ENCODE results near the gene PTH1R. TPM values are rescaled to one million over a fixed set of nuclear protein-coding genes. Genes with fewer than 3 reads are reported as not detected.

PTH1R gene
- total RNA-seq, 1 donor from 2014 or later = 13.0 TPM

DNA sequence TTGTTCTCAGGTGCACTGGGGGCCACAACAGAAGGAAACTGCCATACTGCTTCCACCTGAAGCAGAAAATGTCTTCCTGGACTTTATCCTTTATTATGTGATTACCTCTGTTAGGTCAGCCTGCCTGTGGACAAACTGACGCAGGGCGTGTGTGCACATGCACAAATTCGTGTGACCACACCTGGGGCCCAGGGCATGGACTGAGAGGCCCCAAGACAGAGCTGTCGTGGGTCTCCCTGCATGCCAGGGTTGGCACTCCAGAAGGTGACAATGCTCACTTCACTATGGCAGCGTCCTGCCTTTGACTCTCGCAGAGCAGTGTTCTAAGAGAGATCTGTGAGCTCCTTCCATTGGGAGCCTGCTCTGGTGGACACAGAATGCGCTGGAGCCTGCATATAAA, 64.6 kb downstream of the PTH1R start:
- TF ChIP-seq POLR2A (IDR thresholded peaks at IDR 0.05) = no peak
- TF ChIP-seq POLR2AphosphoS5 (IDR thresholded peaks at IDR 0.05; ENCODE audit: insufficient read depth in 1 of 2, low read depth in 1 of 2) = no peak
- TF ChIP-seq CTCF (IDR thresholded peaks at IDR 0.05) = no peak
- no peak for DNase-seq (ENCODE audit: extremely low spot score in 2 of 2)
- peaks cover 55% of the 10 kb centered on the region for H3K4me1 ChIP-seq
- H3K4me3 ChIP-seq = no peak overlapping the region
- H3K27me3 ChIP-seq = no peaks in the 10 kb centered on the region
- no peak overlapping the region for H3K27ac ChIP-seq
- intact Hi-C loops (cut with DNase I) = no loop called here
- no peaks in the 10 kb centered on the region for H3K9me3 ChIP-seq
- H3K36me3 ChIP-seq = peaks cover 0 to 28% of the 10 kb centered on the region in 2 donors

DNA sequence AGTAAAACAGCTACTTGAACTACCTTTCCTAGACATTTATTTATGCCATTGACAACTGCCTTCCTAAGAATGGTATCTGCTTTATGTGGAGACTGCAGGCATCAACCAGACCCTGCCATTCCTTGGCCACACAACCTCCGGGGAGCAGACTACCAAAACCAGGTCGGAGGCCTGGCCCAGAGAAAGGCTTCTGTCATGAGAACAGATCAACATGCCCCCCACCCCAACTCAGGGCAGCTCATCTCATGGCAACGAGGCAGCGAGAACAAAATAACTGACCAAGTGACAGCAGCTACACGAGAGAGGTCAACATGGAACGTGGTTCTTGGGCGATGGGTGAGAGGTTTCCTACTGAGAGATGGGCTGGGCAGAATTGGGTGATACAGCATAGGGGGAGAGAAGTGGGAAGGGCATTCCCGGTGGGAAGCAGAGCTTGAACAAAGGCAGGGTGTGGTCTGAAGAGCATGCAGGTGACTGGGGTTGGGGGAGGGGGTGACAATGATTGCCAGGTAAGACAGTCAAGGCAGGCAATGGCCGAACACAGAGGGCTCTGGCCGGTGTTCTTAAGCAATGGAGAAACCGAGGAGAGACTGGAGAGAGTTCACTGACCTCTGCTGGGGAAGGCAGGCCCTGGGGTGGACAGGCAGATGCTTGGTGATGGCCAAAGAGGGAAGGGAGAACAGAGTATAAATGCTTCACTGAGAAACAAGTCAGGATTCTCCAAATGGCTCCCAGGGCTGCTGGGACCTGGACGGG, 65.1 kb downstream of the PTH1R start:
- peaks cover 0 to 24% of the 10 kb centered on the region in 2 donors for H3K36me3 ChIP-seq
- H3K4me1 ChIP-seq = peaks cover 58% of the 10 kb centered on the region
- intact Hi-C loops (cut with DNase I) = no loop called here
- H3K27ac ChIP-seq = peak overlapping the region; percentile 29
- H3K27me3 ChIP-seq = no peaks in the 10 kb centered on the region
- H3K4me3 ChIP-seq = no peak overlapping the region
- no peaks in the 10 kb centered on the region for H3K9me3 ChIP-seq
- TF ChIP-seq POLR2A (IDR thresholded peaks at IDR 0.05) = no peak
- TF ChIP-seq POLR2AphosphoS5 (IDR thresholded peaks at IDR 0.05; ENCODE audit: insufficient read depth in 1 of 2, low read depth in 1 of 2) = no peak
- TF ChIP-seq CTCF (IDR thresholded peaks at IDR 0.05) = no peak
- DNase-seq (ENCODE audit: extremely low spot score in 2 of 2) = no peak

GRCh38 chr3:46943237-46944187, 66.0 kb downstream of the PTH1R start:
- Histone ChIP-seq H3K36me3 (peaks cover 0 to 24% of the 10 kb centered on the region in 2 donors), H3K27ac (peak overlapping the region; percentile 34), H3K9me3 (no peaks in the 10 kb centered on the region), H3K4me1 (peaks cover 67% of the 10 kb centered on the region), H3K27me3 (no peaks in the 10 kb centered on the region), H3K4me3 (no peak overlapping the region)
- DNase-seq (ENCODE audit: extremely low spot score in 2 of 2) = no peak
- intact Hi-C loops (cut with DNase I) = no loop called here
- TF ChIP-seq CTCF (IDR thresholded peaks at IDR 0.05) (no peak), POLR2AphosphoS5 (IDR thresholded peaks at IDR 0.05; ENCODE audit: insufficient read depth in 1 of 2, low read depth in 1 of 2) (no peak), POLR2A (IDR thresholded peaks at IDR 0.05) (no peak)

DNA sequence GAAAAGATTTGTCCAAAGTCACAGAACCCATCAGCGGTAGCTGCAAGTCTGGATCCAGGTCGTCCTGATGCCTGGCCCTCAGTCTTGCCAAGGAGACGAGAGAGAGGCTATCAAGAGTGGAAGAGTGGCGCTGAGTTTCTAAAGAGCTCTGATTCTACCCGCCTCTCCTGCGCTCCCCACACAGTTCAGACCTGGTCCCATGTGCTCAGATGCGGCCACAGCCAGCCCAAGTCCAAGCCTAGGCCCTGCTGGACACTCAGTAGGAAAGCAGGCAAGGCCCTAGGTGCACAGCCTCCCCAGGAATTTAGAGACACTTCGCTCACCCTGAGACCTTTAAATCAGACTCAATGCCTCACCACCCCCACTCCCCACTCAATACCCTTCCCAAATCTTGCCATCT, 66.7 kb downstream of the PTH1R start:
- no peaks in the 10 kb centered on the region for H3K27me3 ChIP-seq
- intact Hi-C loops (cut with DNase I) = no loop called here
- peaks cover 0 to 22% of the 10 kb centered on the region in 2 donors for H3K36me3 ChIP-seq
- peaks cover 74% of the 10 kb centered on the region for H3K4me1 ChIP-seq
- no peak overlapping the region for H3K4me3 ChIP-seq
- peak overlapping the region; percentile 34 for H3K27ac ChIP-seq
- H3K9me3 ChIP-seq = no peaks in the 10 kb centered on the region
- no peak for TF ChIP-seq POLR2A (IDR thresholded peaks at IDR 0.05)
- no peak for TF ChIP-seq CTCF (IDR thresholded peaks at IDR 0.05)
- TF ChIP-seq POLR2AphosphoS5 (IDR thresholded peaks at IDR 0.05; ENCODE audit: insufficient read depth in 1 of 2, low read depth in 1 of 2) = no peak
- no peak for DNase-seq (ENCODE audit: extremely low spot score in 2 of 2)

Measured in vagina (tissue), 2 donors.